ENCODE results near the gene LY6G6F. TPM values are rescaled to one million over a fixed set of nuclear protein-coding genes. Genes with fewer than 3 reads are reported as not detected.

LY6G6F gene
- total RNA-seq, 1 donor from 2014 or later: not detected

GRCh38 chr6:31718265-31718664 lies 11.6 kb downstream of the LY6G6F start:
- Mint-ChIP-seq H3K27me3 (peaks cover 4% of the 10 kb centered on the region), H3K27ac (no peak overlapping the region), H3K9me3 (no peaks in the 10 kb centered on the region), H3K4me3 (no peak overlapping the region), H3K36me3 (ENCODE audit: low read depth) (no peaks in the 10 kb centered on the region), H3K4me1 (peaks cover 4% of the 10 kb centered on the region)
- intact Hi-C loops (cut with micrococcal nuclease): no loop called here
- no peak for DNase-seq

GRCh38 chr6:31719001-31719400 lies 12.3 kb downstream of the LY6G6F start:
- no peak for DNase-seq
- peaks cover 6% of the 10 kb centered on the region for H3K4me1 Mint-ChIP-seq
- intact Hi-C loops (cut with micrococcal nuclease): no loop called here
- no peak overlapping the region for H3K27ac Mint-ChIP-seq
- no peaks in the 10 kb centered on the region for H3K9me3 Mint-ChIP-seq
- no peak overlapping the region for H3K4me3 Mint-ChIP-seq
- H3K36me3 Mint-ChIP-seq (ENCODE audit: low read depth): no peaks in the 10 kb centered on the region
- peaks cover 4% of the 10 kb centered on the region for H3K27me3 Mint-ChIP-seq

GRCh38 chr6:31720196-31720770 lies 13.6 kb downstream of the LY6G6F start:
- peaks cover 6% of the 10 kb centered on the region for H3K4me1 Mint-ChIP-seq
- no peak for DNase-seq
- no peak overlapping the region for H3K27ac Mint-ChIP-seq
- peaks cover 4% of the 10 kb centered on the region for H3K27me3 Mint-ChIP-seq
- H3K36me3 Mint-ChIP-seq (ENCODE audit: low read depth): peaks cover 1% of the 10 kb centered on the region
- no peaks in the 10 kb centered on the region for H3K9me3 Mint-ChIP-seq
- no peak overlapping the region for H3K4me3 Mint-ChIP-seq
- intact Hi-C loops (cut with micrococcal nuclease): no loop called here

GRCh38 chr6:31721351-31722020 lies 14.8 kb downstream of the LY6G6F start, which contains the start of gene LY6G6C:
TSS of gene LY6G6C (minus strand) at chr6:31721746. CDS start at chr6:31721679, 67 bp downstream.
- H3K27me3 Mint-ChIP-seq: peaks cover 4% of the 10 kb centered on the region
- no peak within 1 kb of the TSS for H3K27ac Mint-ChIP-seq
- H3K9me3 Mint-ChIP-seq: no peaks in the 10 kb centered on the region
- H3K4me1 Mint-ChIP-seq: peaks cover 16% of the 10 kb centered on the region
- intact Hi-C loops (cut with micrococcal nuclease): no loop called here
- H3K4me3 Mint-ChIP-seq: no peak within 1 kb of the TSS
- H3K36me3 Mint-ChIP-seq (ENCODE audit: low read depth): peaks cover 6% of the 10 kb centered on the region
- no peak for DNase-seq

- Mint-ChIP-seq H3K4me1 (peaks cover 23% of the 10 kb centered on the region), H3K9me3 (no peaks in the 10 kb centered on the region), H3K36me3 (ENCODE audit: low read depth) (peaks cover 12% of the 10 kb centered on the region), H3K27me3 (peaks cover 4% of the 10 kb centered on the region), H3K27ac (no peak overlapping the region), H3K4me3 (no peak overlapping the region)
- no peak for DNase-seq
- intact Hi-C loops (cut with micrococcal nuclease): no loop called here
These were observed 15.5 kb downstream of the LY6G6F start for GRCh38 chr6:31722173-31722572.

- intact Hi-C loops (cut with micrococcal nuclease): no loop called here
- Mint-ChIP-seq H3K4me3 (no peak within 1 kb of the TSS), H3K4me1 (peaks cover 31% of the 10 kb centered on the region), H3K9me3 (no peaks in the 10 kb centered on the region), H3K36me3 (ENCODE audit: low read depth) (peaks cover 18% of the 10 kb centered on the region), H3K27me3 (peaks cover 4% of the 10 kb centered on the region), H3K27ac (no peak within 1 kb of the TSS)
- no peak for DNase-seq
These were observed 16.7 kb downstream of the LY6G6F start, which contains the start of gene MPIG6B for GRCh38 chr6:31723245-31723979. TSS of gene MPIG6B (plus strand) at chr6:31723373. CDS start at chr6:31723384, 11 bp downstream.

GRCh38 chr6:31723980-31724691 lies 17.5 kb downstream of the LY6G6F start:
- Mint-ChIP-seq H3K4me3 (no peak overlapping the region), H3K4me1 (peaks cover 36% of the 10 kb centered on the region), H3K27ac (no peak overlapping the region), H3K9me3 (no peaks in the 10 kb centered on the region), H3K36me3 (ENCODE audit: low read depth) (peaks cover 18% of the 10 kb centered on the region), H3K27me3 (peaks cover 4% of the 10 kb centered on the region)
- DNase-seq: no peak
- intact Hi-C loops (cut with micrococcal nuclease): no loop called here

- intact Hi-C loops (cut with micrococcal nuclease): loop anchor here (2.0 kb wide), 1 partner anchor 23 kb away; the partner anchor contains the start of gene ABHD16A
- Mint-ChIP-seq H3K36me3 (ENCODE audit: low read depth) (peaks cover 24% of the 10 kb centered on the region), H3K27me3 (peaks cover 4% of the 10 kb centered on the region), H3K27ac (peak overlapping the region; percentile 67), H3K4me1 (peaks cover 45% of the 10 kb centered on the region), H3K9me3 (no peaks in the 10 kb centered on the region), H3K4me3 (no peak overlapping the region)
- no peak for DNase-seq
These were observed 19.1 kb downstream of the LY6G6F start for GRCh38 chr6:31725502-31726350.

- peak overlapping the region; percentile 69 for H3K27ac Mint-ChIP-seq
- intact Hi-C loops (cut with micrococcal nuclease): loop anchor here (2.0 kb wide), 1 partner anchor 24 kb away; the partner anchor contains the start of gene ABHD16A
- DNase-seq: no peak
- H3K9me3 Mint-ChIP-seq: no peaks in the 10 kb centered on the region
- peaks cover 51% of the 10 kb centered on the region for H3K4me1 Mint-ChIP-seq
- H3K4me3 Mint-ChIP-seq: peak overlapping the region; percentile 68
- peaks cover 32% of the 10 kb centered on the region for H3K36me3 Mint-ChIP-seq (ENCODE audit: low read depth)
- no peaks in the 10 kb centered on the region for H3K27me3 Mint-ChIP-seq
These were observed 20.5 kb downstream of the LY6G6F start for GRCh38 chr6:31727034-31727716.

GRCh38 chr6:31727717-31728671 lies 21.3 kb downstream of the LY6G6F start:
- no peaks in the 10 kb centered on the region for H3K27me3 Mint-ChIP-seq
- intact Hi-C loops (cut with micrococcal nuclease): loop anchor here (2.0 kb wide), 3 partner anchors 25 to 67 kb away; partner anchors contain the start of genes ABHD16A and VARS1
- peak overlapping the region; percentile 97 for H3K4me3 Mint-ChIP-seq
- peak overlapping the region; percentile 69 for H3K27ac Mint-ChIP-seq
- no peaks in the 10 kb centered on the region for H3K9me3 Mint-ChIP-seq
- peaks cover 50% of the 10 kb centered on the region for H3K4me1 Mint-ChIP-seq
- H3K36me3 Mint-ChIP-seq (ENCODE audit: low read depth): peaks cover 34% of the 10 kb centered on the region
- peak; percentile 73 for DNase-seq

- Mint-ChIP-seq H3K27me3 (no peaks in the 10 kb centered on the region), H3K36me3 (ENCODE audit: low read depth) (peaks cover 43% of the 10 kb centered on the region), H3K4me3 (peak within 1 kb of the TSS; percentile 97), H3K9me3 (no peaks in the 10 kb centered on the region), H3K27ac (peak within 1 kb of the TSS; percentile 74), H3K4me1 (peaks cover 58% of the 10 kb centered on the region)
- no peak for DNase-seq
- intact Hi-C loops (cut with micrococcal nuclease): loop anchor here (1.0 to 2.0 kb wide), 3 partner anchors 9 to 66 kb away; partner anchors contain the start of gene VARS1
These were observed 22.3 kb downstream of the LY6G6F start, which contains the start of gene DDAH2 for GRCh38 chr6:31728767-31729514. TSS of gene DDAH2 (minus strand) at chr6:31729299. CDS start at chr6:31729161, 138 bp downstream.
